ENCODE data around the gene LTBR.

LTBR gene

GRCh38 chr12:6384499-6385436, 806 bp downstream of the LTBR start:
- no peak for DNase-seq (ENCODE audit: low read depth in 1 of 2, low spot score in 1 of 2)
- in situ Hi-C loops (cut with HindIII; ENCODE audit: low pct_unique_long_range_greater_than_20kb, low sequenced_read_pairs) = no loop called here
- TF ChIP-seq JUND (IDR thresholded peaks at IDR 0.05; ENCODE audit: low read depth) = no peak

- in situ Hi-C loops (cut with HindIII; ENCODE audit: low pct_unique_long_range_greater_than_20kb, low sequenced_read_pairs) = no loop called here
- no peak for DNase-seq (ENCODE audit: low read depth in 1 of 2, low spot score in 1 of 2)
- no peak for TF ChIP-seq JUND (IDR thresholded peaks at IDR 0.05; ENCODE audit: low read depth)
These were observed 2.1 kb downstream of the LTBR start for GRCh38 chr12:6386038-6386437.

- no peak for TF ChIP-seq JUND (IDR thresholded peaks at IDR 0.05; ENCODE audit: low read depth)
- in situ Hi-C loops (cut with HindIII; ENCODE audit: low pct_unique_long_range_greater_than_20kb, low sequenced_read_pairs) = no loop called here
- DNase-seq (ENCODE audit: low read depth in 1 of 2, low spot score in 1 of 2) = no peak
These were observed 2.5 kb downstream of the LTBR start for GRCh38 chr12:6386491-6386890.

- TF ChIP-seq JUND (IDR thresholded peaks at IDR 0.05; ENCODE audit: low read depth) = no peak
- in situ Hi-C loops (cut with HindIII; ENCODE audit: low pct_unique_long_range_greater_than_20kb, low sequenced_read_pairs) = no loop called here
These were observed 3.6 kb downstream of the LTBR start for GRCh38 chr12:6387541-6387940.

GRCh38 chr12:6390084-6390799, 6.3 kb downstream of the LTBR start:
- no peak for TF ChIP-seq JUND (IDR thresholded peaks at IDR 0.05; ENCODE audit: low read depth)
- DNase-seq (ENCODE audit: low read depth in 1 of 2, low spot score in 1 of 2) = no peak
- in situ Hi-C loops (cut with HindIII; ENCODE audit: low pct_unique_long_range_greater_than_20kb, low sequenced_read_pairs) = no loop called here

More at GRCh38 chr12:6387541-6387940, 3.6 kb downstream of the LTBR start:
- no peak for DNase-seq (ENCODE audit: low read depth in 1 of 2, low spot score in 1 of 2)

- no peak for DNase-seq (ENCODE audit: low read depth in 1 of 2, low spot score in 1 of 2)
- TF ChIP-seq JUND (IDR thresholded peaks at IDR 0.05; ENCODE audit: low read depth) = no peak
- in situ Hi-C loops (cut with HindIII; ENCODE audit: low pct_unique_long_range_greater_than_20kb, low sequenced_read_pairs) = no loop called here
These were observed 7.1 kb downstream of the LTBR start for GRCh38 chr12:6391013-6391412.

- DNase-seq (ENCODE audit: low read depth in 1 of 2, low spot score in 1 of 2) = no peak
- TF ChIP-seq JUND (IDR thresholded peaks at IDR 0.05; ENCODE audit: low read depth) = no peak
- in situ Hi-C loops (cut with HindIII; ENCODE audit: low pct_unique_long_range_greater_than_20kb, low sequenced_read_pairs) = no loop called here
These were observed 8.5 kb downstream of the LTBR start for GRCh38 chr12:6392504-6392903.

- in situ Hi-C loops (cut with HindIII; ENCODE audit: low pct_unique_long_range_greater_than_20kb, low sequenced_read_pairs) = no loop called here
- no peak for TF ChIP-seq JUND (IDR thresholded peaks at IDR 0.05; ENCODE audit: low read depth)
- DNase-seq (ENCODE audit: low read depth in 1 of 2, low spot score in 1 of 2) = no peak
These were observed 9.1 kb downstream of the LTBR start for GRCh38 chr12:6393109-6393508.

GRCh38 chr12:6394398-6394797, 10.4 kb downstream of the LTBR start:
- in situ Hi-C loops (cut with HindIII; ENCODE audit: low pct_unique_long_range_greater_than_20kb, low sequenced_read_pairs) = no loop called here
- DNase-seq (ENCODE audit: low read depth in 1 of 2, low spot score in 1 of 2) = no peak
- no peak for TF ChIP-seq JUND (IDR thresholded peaks at IDR 0.05; ENCODE audit: low read depth)

GRCh38 chr12:6396031-6396430, 12.1 kb downstream of the LTBR start:
- DNase-seq (ENCODE audit: low read depth in 1 of 2, low spot score in 1 of 2) = no peak
- in situ Hi-C loops (cut with HindIII; ENCODE audit: low pct_unique_long_range_greater_than_20kb, low sequenced_read_pairs) = no loop called here
- no peak for TF ChIP-seq JUND (IDR thresholded peaks at IDR 0.05; ENCODE audit: low read depth)

- in situ Hi-C loops (cut with HindIII; ENCODE audit: low pct_unique_long_range_greater_than_20kb, low sequenced_read_pairs) = no loop called here
- no peak for TF ChIP-seq JUND (IDR thresholded peaks at IDR 0.05; ENCODE audit: low read depth)
- no peak for DNase-seq (ENCODE audit: low read depth in 1 of 2, low spot score in 1 of 2)
These were observed 16.1 kb downstream of the LTBR start for GRCh38 chr12:6399884-6400644.

GRCh38 chr12:6404390-6404789, 20.4 kb downstream of the LTBR start:
- DNase-seq (ENCODE audit: low read depth in 1 of 2, low spot score in 1 of 2) = no peak
- no peak for TF ChIP-seq JUND (IDR thresholded peaks at IDR 0.05; ENCODE audit: low read depth)
- in situ Hi-C loops (cut with HindIII; ENCODE audit: low pct_unique_long_range_greater_than_20kb, low sequenced_read_pairs) = no loop called here

All from T47D (cell line).